Midbrain (tissue), 1 donor: Measurements from ENCODE around the gene TECPR2.
"Not testable (repeated sequence)": the region's sequence is repeated elsewhere in the genome, so short reads cannot be mapped to it uniquely, and the experiment has no call there.

Source experiments
- DNase-seq: peaks from one replicate; lab custom pipeline; 2025; lab: John Stamatoyannopoulos, UW

TECPR2 gene

GRCh38 chr14:102525929-102526497 is 163.3 kb downstream of the TECPR2 start:
- no peak for DNase-seq

- no peak for DNase-seq
Observed at GRCh38 chr14:102528431-102529170, 165.9 kb downstream of the TECPR2 start.

GRCh38 chr14:102530828-102531478 is 168.2 kb downstream of the TECPR2 start:
- DNase-seq = no peak

- no peak for DNase-seq
Observed at GRCh38 chr14:102532204-102532658, 169.5 kb downstream of the TECPR2 start.

GRCh38 chr14:102537981-102538601 is 175.3 kb downstream of the TECPR2 start:
- no peak for DNase-seq

GRCh38 chr14:102538602-102539543 is 176.1 kb downstream of the TECPR2 start:
- no peak for DNase-seq

- DNase-seq = no peak
Observed at GRCh38 chr14:102539544-102540314, 177.0 kb downstream of the TECPR2 start.

GRCh38 chr14:102540315-102541028 is 177.7 kb downstream of the TECPR2 start:
- no peak for DNase-seq

- DNase-seq = not testable (repeated sequence)
Observed at GRCh38 chr14:102541029-102541491, 178.3 kb downstream of the TECPR2 start.

- DNase-seq = no peak
Observed at GRCh38 chr14:102541771-102542170, 179.0 kb downstream of the TECPR2 start.

- no peak for DNase-seq
Observed at GRCh38 chr14:102544046-102544746, 181.5 kb downstream of the TECPR2 start.

GRCh38 chr14:102544747-102545460 is 182.2 kb downstream of the TECPR2 start:
- DNase-seq = no peak

GRCh38 chr14:102545461-102546265 is 182.9 kb downstream of the TECPR2 start:
- no peak for DNase-seq

GRCh38 chr14:102548616-102549240 is 186.0 kb downstream of the TECPR2 start:
- DNase-seq = no peak

GRCh38 chr14:102550927-102551401 is 188.2 kb downstream of the TECPR2 start:
- DNase-seq = not testable (repeated sequence)
